NCI-H345 treated with DMSO at 0.1 percent for 48 hours (cell line): ENCODE data around the gene BBS9.
"Not testable (repeated sequence)": the region's sequence is repeated elsewhere in the genome, so short reads cannot be mapped to it uniquely, and the experiment has no call there.

Experiments used
- DNase-seq: peaks from one replicate; lab custom pipeline; 2025; ENCODE audit not compliant: unreplicated experiment; lab: John Stamatoyannopoulos, UW

Gene BBS9

GRCh38 chr7:33193308-33193864, 64.0 kb downstream of the BBS9 start:
- DNase-seq = no peak

- DNase-seq = no peak
Observed at GRCh38 chr7:33195264-33195663, 65.9 kb downstream of the BBS9 start.

- DNase-seq = no peak
Observed at GRCh38 chr7:33196221-33196620, 66.9 kb downstream of the BBS9 start.

- DNase-seq = no peak
Observed at GRCh38 chr7:33200282-33200681, 70.9 kb downstream of the BBS9 start.

- DNase-seq = no peak
Observed at GRCh38 chr7:33201821-33202220, 72.5 kb downstream of the BBS9 start.

GRCh38 chr7:33210958-33211357, 81.6 kb downstream of the BBS9 start:
- no peak for DNase-seq

GRCh38 chr7:33212144-33212543, 82.8 kb downstream of the BBS9 start:
- no peak for DNase-seq

GRCh38 chr7:33215992-33216391, 86.6 kb downstream of the BBS9 start:
- DNase-seq = no peak

GRCh38 chr7:33217595-33217994, 88.2 kb downstream of the BBS9 start:
- no peak for DNase-seq

- not testable (repeated sequence) for DNase-seq
Observed at GRCh38 chr7:33218841-33219535, 89.6 kb downstream of the BBS9 start.

GRCh38 chr7:33220231-33220630, 90.9 kb downstream of the BBS9 start:
- DNase-seq = no peak

- no peak for DNase-seq
Observed at GRCh38 chr7:33221390-33221789, 92.0 kb downstream of the BBS9 start.

GRCh38 chr7:33232632-33233145, 103.3 kb downstream of the BBS9 start:
- DNase-seq = no peak

- no peak for DNase-seq
Observed at GRCh38 chr7:33233659-33234058, 104.3 kb downstream of the BBS9 start.

- DNase-seq = no peak
Observed at GRCh38 chr7:33237036-33237435, 107.7 kb downstream of the BBS9 start.

- DNase-seq = peak; percentile 54
Observed at GRCh38 chr7:33243319-33243881, 114.0 kb downstream of the BBS9 start.

GRCh38 chr7:33248671-33249070, 119.3 kb downstream of the BBS9 start:
- no peak for DNase-seq

- DNase-seq = no peak
Observed at GRCh38 chr7:33250421-33250871, 121.1 kb downstream of the BBS9 start.

GRCh38 chr7:33251301-33251700, 121.9 kb downstream of the BBS9 start:
- DNase-seq = no peak

GRCh38 chr7:33258491-33258951, 129.2 kb downstream of the BBS9 start:
- no peak for DNase-seq

- no peak for DNase-seq
Observed at GRCh38 chr7:33261585-33261984, 132.2 kb downstream of the BBS9 start.

- DNase-seq = no peak
Observed at GRCh38 chr7:33262476-33262875, 133.1 kb downstream of the BBS9 start.
